ENCODE results near the gene CORT.

DNA sequence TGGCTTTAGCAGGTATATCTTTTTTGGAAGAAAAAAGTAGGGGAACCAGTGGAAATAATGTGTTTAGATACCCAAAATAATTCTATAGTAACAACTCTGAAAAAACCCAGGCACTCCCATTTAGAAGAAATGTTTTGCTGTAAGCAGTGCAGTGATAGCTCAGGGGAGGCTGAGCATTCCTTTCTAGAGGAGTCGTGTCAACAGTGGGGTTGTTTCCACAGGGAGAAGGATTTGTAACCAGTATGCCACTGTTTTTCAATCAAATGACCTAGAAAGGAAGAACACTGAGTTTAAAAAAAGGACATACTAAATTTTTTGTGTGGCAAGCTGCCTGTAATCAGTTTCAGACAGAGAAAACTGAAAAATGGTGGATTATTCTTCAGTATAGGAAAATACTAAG lies 48.5 kb upstream of the CORT start:
- TF ChIP-seq POLR2A (IDR thresholded peaks at IDR 0.05; ENCODE audit: low read length) (no peak), GATA1 (IDR thresholded peaks at IDR 0.05; ENCODE audit: low read depth, low read length) (no peak)

Measured in erythroblast (primary cell).